GM19463 (cell line): ENCODE results near the gene HSPA4.

ENCODE experiments used
- ATAC-seq: cut with Tn5 transposase; IDR thresholded peaks from one replicate; pipeline ENCODE4 v1.9.1; 2021; ENCODE audit warnings: mild to moderate bottlenecking, moderate library complexity; ENCODE audit not compliant: unreplicated experiment

The HSPA4 gene

DNA sequence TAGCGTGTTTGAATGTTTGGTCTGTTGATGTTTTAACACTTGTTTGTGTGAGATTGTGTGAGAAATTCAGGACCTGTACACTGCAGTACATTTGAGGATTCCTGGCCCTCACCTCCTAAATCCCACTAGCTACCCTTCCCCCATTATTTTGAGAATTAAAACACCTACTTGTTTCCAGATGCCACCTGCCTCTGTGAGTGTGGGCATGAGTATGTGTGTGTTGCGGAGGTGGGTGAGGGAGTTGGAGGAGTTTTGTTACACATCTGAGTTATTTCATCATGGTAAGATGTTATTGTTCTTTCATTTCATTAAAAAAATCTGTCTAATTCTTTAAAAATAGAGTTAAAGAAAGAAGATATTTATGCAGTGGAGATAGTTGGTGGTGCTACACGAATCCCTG lies 36.3 kb downstream of the HSPA4 start:
- ATAC-seq = no peak

- no peak for ATAC-seq
Observed at GRCh38 chr5:133091034-133091433, 39.2 kb downstream of the HSPA4 start.

GRCh38 chr5:133106343-133106742 lies 54.5 kb downstream of the HSPA4 start:
- no peak for ATAC-seq

DNA sequence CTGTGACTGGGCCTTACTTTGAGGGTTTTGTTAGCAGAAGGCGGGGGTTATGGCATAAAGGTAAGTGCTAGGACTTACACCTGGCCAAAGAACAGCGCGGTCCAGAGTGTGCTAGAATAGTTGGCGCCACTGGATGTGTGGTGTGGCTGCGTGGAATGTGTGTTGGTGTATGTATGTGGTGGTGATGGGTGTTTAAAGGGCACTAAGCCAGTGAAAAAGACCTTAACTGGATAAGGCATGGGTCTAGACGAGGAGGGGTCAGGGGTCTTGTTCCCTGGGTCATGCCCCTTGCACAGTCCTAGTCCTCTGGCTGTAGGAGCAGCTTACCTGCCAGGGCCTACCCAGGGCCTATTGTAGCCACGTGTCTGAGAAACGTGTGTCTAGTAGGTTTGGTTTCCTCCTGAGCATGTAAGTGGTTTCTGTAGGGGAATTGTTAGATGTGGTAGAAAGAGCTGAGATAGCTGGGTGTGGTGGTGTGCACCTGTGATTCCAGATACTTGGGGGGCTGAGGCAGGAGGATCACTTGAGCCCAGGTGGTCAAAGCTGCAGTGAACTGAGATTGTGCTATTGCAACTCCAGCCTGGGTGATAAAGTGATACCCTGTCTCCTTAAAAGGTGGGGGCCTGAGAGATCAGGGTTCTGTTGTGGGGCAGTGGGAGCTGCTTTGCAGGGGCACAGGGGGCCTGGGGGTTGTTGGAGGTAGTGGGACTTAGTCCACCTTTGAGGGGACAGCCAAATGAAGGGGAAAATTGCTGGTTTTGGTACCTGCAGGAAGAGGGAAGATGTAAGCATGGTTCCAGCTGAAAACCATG lies 55.2 kb downstream of the HSPA4 start:
- no peak for ATAC-seq

- ATAC-seq = no peak
Observed at GRCh38 chr5:133108481-133108921, 56.7 kb downstream of the HSPA4 start.

DNA sequence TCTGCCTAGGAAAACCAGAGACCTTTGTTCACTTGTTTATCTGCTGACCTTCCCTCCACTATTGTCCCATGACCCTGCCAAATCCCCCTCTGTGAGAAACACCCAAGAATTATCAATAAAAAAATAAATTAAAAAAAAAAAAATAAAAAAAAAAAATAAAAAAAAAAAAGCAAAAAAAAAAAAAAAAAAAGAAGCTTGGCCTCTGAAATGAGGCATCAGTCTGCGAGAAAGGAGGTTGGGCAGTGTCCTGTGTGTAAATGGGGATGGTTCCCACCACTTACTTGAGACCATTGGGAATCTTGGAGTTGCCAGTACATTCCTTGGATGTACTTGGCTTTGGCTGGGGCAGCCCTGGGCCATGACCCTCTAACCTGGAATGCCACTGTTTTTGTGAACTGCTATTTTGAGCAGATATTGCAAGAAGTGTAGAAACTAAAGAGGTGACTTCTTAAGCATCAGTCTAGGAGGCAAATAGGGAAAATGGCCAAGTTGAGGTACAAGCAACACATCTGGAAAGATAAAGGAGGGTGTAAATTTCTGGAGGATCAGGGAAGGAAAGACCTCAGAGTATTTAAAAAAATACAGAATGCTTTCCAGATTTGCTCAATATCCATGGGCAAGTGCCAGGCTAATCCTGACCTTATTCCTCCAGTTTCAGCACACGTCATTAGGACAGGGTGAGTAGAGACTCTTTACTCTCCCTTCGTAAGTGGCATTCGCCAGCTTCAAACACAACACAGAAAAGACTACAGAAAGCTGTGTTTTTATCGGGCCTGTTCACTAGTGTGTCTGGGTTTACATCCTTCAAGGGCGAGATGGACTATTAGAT lies 58.1 kb downstream of the HSPA4 start:
- ATAC-seq = no peak

DNA sequence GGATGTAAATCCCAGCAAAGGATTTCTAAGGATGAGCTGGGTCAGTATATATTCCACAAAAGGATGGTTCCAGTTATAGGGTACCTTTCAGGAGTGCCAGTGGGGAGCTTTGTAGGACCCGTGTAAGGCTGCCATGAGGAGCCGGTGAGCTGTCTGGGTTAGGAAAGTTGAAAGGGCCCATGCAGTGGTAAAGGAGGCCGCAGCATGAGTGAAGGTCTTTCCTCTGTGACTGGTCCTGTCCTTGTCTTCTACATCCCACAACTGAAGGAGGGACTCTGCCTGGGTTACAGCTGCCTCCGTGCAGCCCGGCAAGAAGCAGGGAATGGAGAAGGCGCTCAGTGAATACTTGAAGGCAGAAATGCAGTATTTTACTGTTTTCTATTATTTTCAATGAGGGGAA lies 58.9 kb downstream of the HSPA4 start:
- ATAC-seq = no peak

DNA sequence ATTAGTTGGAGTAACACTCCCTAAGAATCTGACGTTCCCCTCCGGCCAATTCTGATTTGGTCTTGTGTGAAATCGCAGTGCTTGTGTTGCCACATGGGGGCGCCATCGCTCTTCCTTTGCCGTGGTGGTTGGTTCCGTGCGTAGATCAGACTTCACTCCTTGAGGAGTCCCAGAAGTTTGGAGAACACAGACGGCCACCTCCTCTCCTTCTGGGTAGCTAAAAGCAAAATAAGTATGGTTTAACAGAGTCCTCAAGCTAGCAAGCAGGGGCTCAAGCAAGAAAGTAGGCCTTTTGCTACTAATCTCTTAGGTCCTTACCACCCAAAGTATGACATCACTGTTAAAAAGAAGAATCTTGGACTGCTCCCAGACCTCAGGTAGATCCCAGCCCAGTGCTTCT lies 59.5 kb downstream of the HSPA4 start:
- ATAC-seq = no peak

DNA sequence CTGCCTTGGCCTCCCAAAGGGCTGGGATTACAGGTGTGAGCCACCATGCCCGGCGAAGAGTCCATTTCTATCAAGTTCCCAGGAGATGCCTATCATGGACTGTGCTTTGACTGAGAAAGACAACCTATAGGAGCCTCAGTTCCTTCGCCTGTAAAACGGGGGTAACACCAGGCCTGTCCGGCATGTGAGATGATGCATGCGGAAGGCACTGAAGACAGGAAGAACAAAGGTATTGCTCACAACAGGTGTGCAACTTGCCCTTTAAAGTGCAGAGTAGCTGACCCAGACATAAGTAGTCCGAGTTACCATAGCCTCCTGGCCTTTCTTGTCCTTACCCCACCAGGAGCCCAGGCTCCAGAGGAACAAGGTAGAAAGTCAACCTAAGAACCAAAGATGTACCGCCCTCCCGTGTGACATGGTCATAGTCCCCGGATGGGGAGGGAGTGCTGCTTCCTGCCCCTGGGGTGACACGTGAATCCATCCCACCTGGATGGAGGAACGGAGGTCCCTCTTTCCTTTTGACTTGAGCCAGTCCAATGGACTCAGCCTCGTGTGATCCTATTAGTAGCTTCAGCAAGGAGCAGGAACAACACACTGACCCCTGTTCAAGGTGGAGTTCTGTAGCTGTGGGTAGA lies 60.3 kb downstream of the HSPA4 start:
- no peak for ATAC-seq

- no peak for ATAC-seq
Observed at GRCh38 chr5:133113331-133114061, 61.7 kb downstream of the HSPA4 start.

DNA sequence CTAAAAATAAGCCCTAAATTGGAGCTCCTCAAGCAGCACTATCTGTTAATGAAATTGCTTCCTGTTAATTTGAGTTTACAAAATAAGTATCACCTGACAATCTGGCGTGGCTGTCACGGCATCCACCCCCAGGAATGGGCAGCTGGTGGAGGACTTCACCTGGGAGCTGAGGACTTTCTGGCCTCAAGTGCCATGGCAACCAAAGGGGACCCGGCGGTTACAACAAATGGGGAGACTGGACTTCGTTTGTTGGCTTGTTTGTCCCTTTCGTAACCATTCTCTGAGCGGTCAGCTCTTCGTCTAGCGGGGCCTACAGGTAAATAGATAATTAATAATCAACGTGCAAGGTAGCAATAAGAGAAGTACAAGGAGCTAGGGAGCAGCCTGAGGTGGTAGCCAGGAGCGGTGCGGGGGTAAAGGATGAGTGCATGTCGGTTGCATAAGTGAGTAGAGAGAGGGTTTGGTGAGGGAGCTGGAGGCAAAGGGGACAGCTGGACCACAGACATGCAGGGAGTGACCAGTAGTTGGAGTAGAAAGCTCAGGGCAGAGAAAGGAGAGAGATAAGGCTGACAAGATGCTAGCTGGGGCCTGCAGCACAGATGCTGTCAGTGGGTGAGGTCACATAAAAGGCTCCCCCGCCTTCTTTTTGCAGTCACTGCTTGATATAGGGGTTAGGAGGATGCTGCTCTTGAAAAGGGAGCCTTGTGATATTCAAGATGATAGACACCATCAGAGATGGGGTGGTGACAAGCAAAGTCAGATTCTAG lies 62.5 kb downstream of the HSPA4 start:
- no peak for ATAC-seq

DNA sequence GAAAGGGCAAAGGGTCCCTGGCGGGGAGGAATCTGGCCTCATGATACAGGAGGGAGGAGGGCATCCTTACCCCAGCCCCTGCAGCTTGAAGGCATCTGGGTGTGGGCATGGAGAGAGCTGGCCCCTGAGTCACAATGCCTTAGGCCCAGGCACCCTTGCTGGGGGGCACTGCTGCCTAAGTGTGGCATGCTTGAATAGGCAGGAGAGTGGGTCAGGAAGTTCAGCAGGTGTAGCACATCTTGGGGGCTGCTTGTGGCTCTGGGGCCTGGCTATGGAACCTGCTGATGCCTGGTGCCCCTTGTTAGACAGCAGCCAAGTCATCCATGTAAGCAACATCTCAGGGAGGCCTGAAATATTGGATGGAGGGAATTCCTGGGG lies 63.1 kb downstream of the HSPA4 start:
- ATAC-seq = no peak

DNA sequence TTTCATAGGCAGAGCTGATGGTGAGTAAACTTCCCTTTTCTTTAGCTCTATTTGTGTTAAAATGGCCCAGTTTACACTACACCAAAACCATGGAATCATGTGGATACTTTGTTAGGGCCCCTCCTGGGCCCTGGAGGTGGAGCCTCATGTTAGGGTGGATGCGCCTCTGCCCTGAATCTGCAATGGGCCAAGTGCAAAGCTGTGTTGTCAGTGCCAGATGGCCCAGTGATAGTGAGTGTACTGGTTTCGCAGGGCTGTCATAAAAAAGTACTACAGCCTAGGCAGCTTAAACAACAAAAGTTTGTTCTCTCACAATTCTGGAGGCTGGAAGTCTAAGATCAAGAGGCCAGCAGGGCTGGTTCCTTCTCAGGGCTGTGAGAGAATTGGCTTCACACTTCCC lies 64.8 kb downstream of the HSPA4 start:
- ATAC-seq = no peak

DNA sequence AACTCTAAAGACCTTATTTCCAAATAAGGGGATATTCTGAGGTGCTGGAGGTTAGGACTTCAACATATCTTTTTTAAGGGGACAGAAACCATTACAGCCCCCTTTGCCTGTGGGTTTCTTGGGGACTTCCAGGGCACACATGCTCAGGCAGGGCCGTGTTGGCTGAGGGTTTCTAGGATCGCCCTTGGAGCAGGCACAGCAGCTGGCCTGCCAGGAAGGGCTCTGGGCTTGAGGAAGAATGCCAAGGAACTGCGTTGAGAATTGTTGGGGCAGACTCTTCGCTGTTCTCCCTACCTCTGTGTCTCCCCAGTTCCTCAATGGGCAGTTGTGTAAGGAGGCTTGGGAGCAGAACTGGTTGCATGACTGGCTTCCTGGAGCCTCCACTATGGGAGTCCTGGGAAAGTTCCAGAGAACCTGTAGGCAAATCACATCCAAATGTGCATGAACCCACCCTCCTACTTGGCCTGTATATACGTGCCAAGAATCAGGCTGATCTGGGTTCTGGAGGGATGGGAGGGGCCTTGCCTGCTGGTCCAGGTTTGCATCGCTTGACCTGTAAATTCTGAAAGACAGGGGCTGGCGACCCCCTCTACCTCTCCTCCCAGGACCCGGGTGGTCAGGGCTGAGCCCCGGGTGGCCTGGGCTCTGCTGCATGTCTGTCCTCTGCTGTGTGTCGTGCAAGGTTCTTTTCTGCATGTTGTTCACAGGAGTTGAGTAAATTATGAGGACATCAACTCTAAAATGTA lies 65.5 kb downstream of the HSPA4 start:
- no peak for ATAC-seq

DNA sequence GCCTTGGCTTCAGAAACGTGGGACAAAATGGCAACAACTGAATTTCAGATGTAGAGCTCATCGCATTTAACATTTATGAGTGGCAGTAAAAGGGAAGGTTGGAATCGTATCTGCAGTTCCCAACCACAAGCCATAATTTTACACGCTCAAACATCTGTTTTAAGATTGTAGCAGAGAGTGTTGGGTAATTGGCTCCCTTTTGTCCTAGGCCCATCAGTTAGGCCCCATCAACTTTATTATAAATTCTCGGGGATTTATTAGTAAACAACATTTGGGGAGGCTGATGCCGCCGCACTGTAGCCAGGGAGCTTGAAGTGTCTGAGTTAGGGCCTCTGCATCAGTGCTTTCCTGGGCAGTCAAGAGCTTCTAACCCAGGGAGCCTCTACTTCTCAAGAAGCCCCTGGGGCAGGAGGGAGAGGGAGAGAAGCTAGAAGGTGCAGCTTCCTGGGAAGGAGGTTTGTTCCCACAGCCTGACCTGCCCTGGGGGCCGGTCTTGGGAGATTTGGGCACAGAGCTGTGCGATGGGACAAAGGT lies 66.2 kb downstream of the HSPA4 start:
- ATAC-seq = no peak

DNA sequence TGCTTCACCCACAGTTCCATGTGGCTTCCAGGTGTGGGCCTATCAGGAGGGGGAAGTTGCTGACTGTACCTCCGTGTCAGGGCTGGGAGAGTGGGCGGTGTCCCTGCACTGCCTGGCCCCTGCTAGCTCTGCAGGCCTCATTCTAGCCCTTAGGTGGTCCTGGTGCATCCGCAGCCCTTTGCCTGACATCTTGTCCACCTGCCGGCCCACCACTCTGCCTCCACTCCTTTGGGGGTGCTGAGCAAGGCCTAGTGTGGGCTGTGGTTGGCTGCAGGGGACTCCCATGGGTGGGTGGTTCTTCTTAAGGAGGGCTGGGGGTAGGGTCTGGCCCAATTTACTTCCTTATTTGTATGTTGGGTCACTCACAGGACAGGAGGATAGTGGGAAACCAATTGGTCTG lies 66.9 kb downstream of the HSPA4 start:
- ATAC-seq = no peak

DNA sequence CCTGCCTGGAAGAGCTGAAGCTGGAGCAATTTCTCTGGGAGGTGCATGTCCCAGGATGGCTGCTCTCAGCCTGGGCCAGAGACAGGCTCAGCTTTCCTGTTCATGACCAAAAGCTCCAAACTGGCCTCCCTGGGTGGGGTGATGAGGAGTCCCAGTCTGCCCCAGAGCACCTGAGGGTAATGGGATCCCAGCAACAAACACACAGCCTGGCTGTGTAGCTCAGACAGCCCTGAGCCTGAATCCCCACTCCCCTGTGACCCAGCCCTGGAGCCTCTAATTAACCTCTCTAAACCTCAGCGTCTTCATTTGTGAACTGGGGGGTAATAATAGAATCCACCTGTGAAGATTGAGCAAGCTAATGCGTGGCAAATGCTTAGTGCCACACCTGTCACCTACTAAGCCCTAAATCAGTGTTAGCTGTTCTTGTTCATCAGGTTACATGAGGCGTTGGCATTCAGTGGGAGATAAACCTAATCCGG lies 67.5 kb downstream of the HSPA4 start:
- no peak for ATAC-seq

- no peak for ATAC-seq
Observed at GRCh38 chr5:133120156-133120750, 68.4 kb downstream of the HSPA4 start.

DNA sequence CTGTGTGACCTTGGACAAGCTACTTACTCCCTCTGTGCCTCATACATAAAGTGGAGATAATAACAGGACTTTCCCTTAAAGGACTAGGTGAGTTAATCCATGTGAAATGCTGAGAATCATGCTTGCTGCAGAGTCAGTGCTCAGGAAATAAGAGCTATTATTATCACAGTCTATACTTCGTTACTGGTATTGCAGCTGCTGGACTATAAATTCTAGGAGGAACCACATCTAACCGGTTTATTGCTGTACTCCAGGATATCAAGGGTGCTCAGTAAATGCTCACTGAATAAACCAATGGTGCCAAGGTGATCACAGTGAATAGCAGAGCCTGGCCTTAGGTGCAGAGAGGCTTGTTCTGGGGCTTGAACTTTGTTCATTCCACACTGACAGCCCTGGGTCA lies 69.3 kb downstream of the HSPA4 start:
- no peak for ATAC-seq
